Panc1 (cell line): ENCODE measurements around the gene FHIT. TPM values are rescaled to one million over a fixed set of nuclear protein-coding genes. Genes with fewer than 3 reads are reported as not detected.

Source experiments
- ATAC-seq: fragments of 200-7000 bp; cut with Tn5 transposase; 2 replicates; pipeline ENCODE4 v1.9.1; 2020; ENCODE audit warnings: mild to moderate bottlenecking, moderate library complexity
- BruUV-seq: library from RNA; stranded (reverse); fragments of 400-500 nt; replicated peaks from 2 replicates; lab custom pipeline; 2021; lab: Mats Ljungman, UMichigan
- CTCF ChIA-PET: fragments of 300-600 bp; sonication (Branson Sonifier 250); formaldehyde crosslinking; loops from one replicate; lab custom pipeline; 2022; ENCODE audit warnings: antibody characterized with exemption; lab: Charles Lee
- POLR2A ChIA-PET: fragments of 300-600 bp; sonication (Branson Sonifier 250); formaldehyde crosslinking; loops from one replicate; lab custom pipeline; 2022; ENCODE audit warnings: antibody characterized with exemption; lab: Charles Lee
- DNase-seq: peaks from one replicate; pipeline ENCODE4 v3.0.0-alpha.2; 2010; ENCODE audit warnings: low read depth, low spot score
- H3K27ac ChIP-seq: 2 replicates; pipeline ENCODE4 v1.5.1; 2011; ENCODE audit warnings: mild to moderate bottlenecking, low read length, inconsistent platforms
- H3K27me3 ChIP-seq: fragments of 200-500 bp; sonication (Bioruptor generic); 2 replicates; pipeline ENCODE4 v1.6.0; 2014; ENCODE audit warnings: low read length, inconsistent platforms; ENCODE audit not compliant: control insufficient read depth, insufficient read depth
- H3K36me3 ChIP-seq: fragments of 200-500 bp; sonication (Bioruptor generic); 2 replicates; pipeline ENCODE4 v1.5.1; 2014; ENCODE audit warnings: inconsistent platforms, mild to moderate bottlenecking, low read length, moderate library complexity; ENCODE audit not compliant: control insufficient read depth, insufficient read depth
- H3K4me1 ChIP-seq: 2 replicates; pipeline ENCODE4 v1.5.1; 2011; ENCODE audit warnings: inconsistent platforms, mild to moderate bottlenecking, low read length, moderate library complexity; ENCODE audit not compliant: control insufficient read depth, insufficient read depth
- H3K4me3 ChIP-seq, 2 experiments: 2 replicates each; pipeline ENCODE4 v1.5.1; 2011 to 2012; ENCODE audit warnings: low read depth in 2 of 2, low read length in 2 of 2, mild to moderate bottlenecking in 2 of 2, inconsistent platforms in 1 of 2, moderate library complexity in 1 of 2
- H3K9me3 ChIP-seq: fragments of 200-500 bp; sonication (Bioruptor generic); 2 replicates; pipeline ENCODE4 v1.5.1; 2014; ENCODE audit warnings: low read depth, mild to moderate bottlenecking, inconsistent platforms, low read length, moderate library complexity; ENCODE audit not compliant: control insufficient read depth, insufficient read depth
- CTCF ChIP-seq: fragments of 450-650 bp; IDR thresholded peaks from 2 replicates; pipeline ENCODE4 v1.5.1; 2017; ENCODE audit warnings: mild to moderate bottlenecking
- POLR2AphosphoS5 ChIP-seq: IDR thresholded peaks from 2 replicates; pipeline ENCODE4 v1.6.1; 2012; ENCODE audit warnings: mild to moderate bottlenecking, low read depth, low read length, moderate library complexity
- REST ChIP-seq, 2 experiments: IDR thresholded peaks; 2 replicates each; pipeline ENCODE4 v1.6.1; 2011 to 2012; ENCODE audit warnings: low read depth in 2 of 2, control low read depth in 1 of 2, low read length in 1 of 2, mild to moderate bottlenecking in 1 of 2, moderate library complexity in 1 of 2; ENCODE audit not compliant: insufficient read depth in 1 of 2
- SIN3A ChIP-seq: IDR thresholded peaks from 2 replicates; pipeline ENCODE4 v1.6.1; 2012; ENCODE audit warnings: low read depth, mild to moderate bottlenecking, low read length, moderate library complexity, borderline replicate concordance; ENCODE audit not compliant: insufficient read depth
- TCF7L2 ChIP-seq: IDR thresholded peaks from 2 replicates; pipeline ENCODE4 v1.6.1; 2011; ENCODE audit warnings: mild to moderate bottlenecking, low read depth, low read length, inconsistent platforms
- in situ Hi-C: cut with HindIII; loops from 2 replicates; pipeline ENCODE4 v1.10.0; 2016; ENCODE audit warnings: low sequenced_read_pairs, low pct_unique_long_range_greater_than_20kb
- intact Hi-C: fragments of 100-400 bp; cut with micrococcal nuclease; formaldehyde crosslinking; loops from one replicate; pipeline ENCODE4 v1.10.0; 2022; ENCODE audit not compliant: unreplicated experiment
- total RNA-seq: library from RNA; stranded (reverse); gene quantifications from one replicate; pipeline ENCODE4 v1.2.1, GENCODE V29; 2021; ENCODE audit not compliant: unreplicated experiment

The FHIT gene
- total RNA-seq, 1 experiment from 2014 or later = 2.2 TPM

GRCh38 chr3:59963676-59964075 is 1287.6 kb downstream of the FHIT start:
- no peak for ATAC-seq
- ChIA-PET POLR2A (no interaction called here), CTCF (no interaction called here)
- no peak overlapping the region for H3K4me3 ChIP-seq
- no peaks in the 10 kb centered on the region for H3K27me3 ChIP-seq
- TF ChIP-seq POLR2AphosphoS5 (no peak), TCF7L2 (no peak), CTCF (no peak), REST (IDR thresholded peaks at IDR 0.05; ENCODE audit: insufficient read depth in 1 of 2, low read depth in 2 of 2, low read length in 1 of 2) (no peak), SIN3A (no peak)
- BruUV-seq = no TSS peak
- no peak for DNase-seq
- intact Hi-C loops = no loop called here
- H3K4me1 ChIP-seq = no peaks in the 10 kb centered on the region
- no peak overlapping the region for H3K27ac ChIP-seq
- no peaks in the 10 kb centered on the region for H3K9me3 ChIP-seq
- H3K36me3 ChIP-seq = no peaks in the 10 kb centered on the region
- in situ Hi-C loops = no loop called here

- no peak for TF ChIP-seq TCF7L2
- no peak for TF ChIP-seq REST (IDR thresholded peaks at IDR 0.05; ENCODE audit: insufficient read depth in 1 of 2, low read depth in 2 of 2, low read length in 1 of 2)
- no peak for TF ChIP-seq CTCF
- TF ChIP-seq POLR2AphosphoS5 = no peak
- no peak for TF ChIP-seq SIN3A
- in situ Hi-C loops = no loop called here
- no TSS peak for BruUV-seq
- Histone ChIP-seq H3K36me3 (no peaks in the 10 kb centered on the region), H3K27me3 (no peaks in the 10 kb centered on the region), H3K27ac (no peak overlapping the region), H3K9me3 (no peaks in the 10 kb centered on the region), H3K4me1 (no peaks in the 10 kb centered on the region), H3K4me3 (no peak overlapping the region)
- DNase-seq (no peak), ATAC-seq (no peak)
- CTCF ChIA-PET = no interaction called here
- POLR2A ChIA-PET = no interaction called here
- intact Hi-C loops = no loop called here
Observed at GRCh38 chr3:59957150-59957549, 1294.1 kb downstream of the FHIT start.
